ENCODE results near the gene OSBPL10.

OSBPL10 gene

GRCh38 chr3:31671976-31672375, 309.1 kb downstream of the OSBPL10 start:
- H3K4me3 ChIP-seq (ENCODE audit: insufficient read depth, low read depth, low read length, poor library complexity, severe bottlenecking) = no peak overlapping the region
- no peaks in the 10 kb centered on the region for H3K36me3 ChIP-seq (ENCODE audit: control insufficient read depth, insufficient read depth, low read length)
- no peaks in the 10 kb centered on the region for H3K9me3 ChIP-seq (ENCODE audit: control insufficient read depth, low read length)
- H3K4me1 ChIP-seq (ENCODE audit: control insufficient read depth, insufficient read depth, low read length, poor library complexity, severe bottlenecking) = no peaks in the 10 kb centered on the region
- H3K27ac ChIP-seq (ENCODE audit: insufficient read depth, low read length, poor library complexity, severe bottlenecking) = no peak overlapping the region
- no peak for DNase-seq
- no peaks in the 10 kb centered on the region for H3K27me3 ChIP-seq (replicated peaks; ENCODE audit: control insufficient read depth, insufficient read depth, low read length, poor library complexity, severe bottlenecking)

- H3K4me1 ChIP-seq (ENCODE audit: control insufficient read depth, insufficient read depth, low read length, poor library complexity, severe bottlenecking) = no peaks in the 10 kb centered on the region
- no peak overlapping the region for H3K4me3 ChIP-seq (ENCODE audit: insufficient read depth, low read depth, low read length, poor library complexity, severe bottlenecking)
- H3K27ac ChIP-seq (ENCODE audit: insufficient read depth, low read length, poor library complexity, severe bottlenecking) = no peak overlapping the region
- no peaks in the 10 kb centered on the region for H3K9me3 ChIP-seq (ENCODE audit: control insufficient read depth, low read length)
- no peaks in the 10 kb centered on the region for H3K27me3 ChIP-seq (replicated peaks; ENCODE audit: control insufficient read depth, insufficient read depth, low read length, poor library complexity, severe bottlenecking)
- no peak for DNase-seq
- no peaks in the 10 kb centered on the region for H3K36me3 ChIP-seq (ENCODE audit: control insufficient read depth, insufficient read depth, low read length)
These were observed 309.6 kb downstream of the OSBPL10 start for GRCh38 chr3:31671451-31671850.

- Histone ChIP-seq H3K36me3 (ENCODE audit: control insufficient read depth, insufficient read depth, low read length) (no peaks in the 10 kb centered on the region), H3K27ac (ENCODE audit: insufficient read depth, low read length, poor library complexity, severe bottlenecking) (no peak overlapping the region), H3K4me3 (ENCODE audit: insufficient read depth, low read depth, low read length, poor library complexity, severe bottlenecking) (no peak overlapping the region), H3K27me3 (replicated peaks; ENCODE audit: control insufficient read depth, insufficient read depth, low read length, poor library complexity, severe bottlenecking) (no peaks in the 10 kb centered on the region), H3K4me1 (ENCODE audit: control insufficient read depth, insufficient read depth, low read length, poor library complexity, severe bottlenecking) (no peaks in the 10 kb centered on the region), H3K9me3 (ENCODE audit: control insufficient read depth, low read length) (no peaks in the 10 kb centered on the region)
- DNase-seq = no peak
These were observed 310.3 kb downstream of the OSBPL10 start for GRCh38 chr3:31670722-31671121.

DNA sequence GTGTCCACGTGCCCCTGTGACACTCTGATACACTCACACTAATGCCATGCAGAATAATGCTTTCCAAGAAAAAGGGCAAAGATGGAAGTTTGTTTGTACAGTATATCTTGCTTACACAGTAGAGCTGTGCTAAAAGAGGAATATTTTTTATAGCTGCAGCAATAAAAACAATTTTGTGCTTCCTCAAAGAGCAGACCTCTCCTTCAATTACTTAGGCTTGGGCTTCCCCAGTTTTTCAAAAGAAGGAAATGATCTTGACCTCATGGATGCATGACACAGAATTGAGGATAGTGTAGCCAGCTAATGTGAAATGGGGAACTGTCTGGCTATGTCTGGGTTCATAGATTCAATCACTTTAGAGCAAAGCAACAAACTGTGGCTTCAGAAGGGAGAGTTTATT, 310.9 kb downstream of the OSBPL10 start:
- Histone ChIP-seq H3K9me3 (ENCODE audit: control insufficient read depth, low read length) (no peaks in the 10 kb centered on the region), H3K4me3 (ENCODE audit: insufficient read depth, low read depth, low read length, poor library complexity, severe bottlenecking) (no peak overlapping the region), H3K27me3 (replicated peaks; ENCODE audit: control insufficient read depth, insufficient read depth, low read length, poor library complexity, severe bottlenecking) (no peaks in the 10 kb centered on the region), H3K4me1 (ENCODE audit: control insufficient read depth, insufficient read depth, low read length, poor library complexity, severe bottlenecking) (no peaks in the 10 kb centered on the region), H3K36me3 (ENCODE audit: control insufficient read depth, insufficient read depth, low read length) (no peaks in the 10 kb centered on the region), H3K27ac (ENCODE audit: insufficient read depth, low read length, poor library complexity, severe bottlenecking) (no peak overlapping the region)
- DNase-seq = no peak

DNA sequence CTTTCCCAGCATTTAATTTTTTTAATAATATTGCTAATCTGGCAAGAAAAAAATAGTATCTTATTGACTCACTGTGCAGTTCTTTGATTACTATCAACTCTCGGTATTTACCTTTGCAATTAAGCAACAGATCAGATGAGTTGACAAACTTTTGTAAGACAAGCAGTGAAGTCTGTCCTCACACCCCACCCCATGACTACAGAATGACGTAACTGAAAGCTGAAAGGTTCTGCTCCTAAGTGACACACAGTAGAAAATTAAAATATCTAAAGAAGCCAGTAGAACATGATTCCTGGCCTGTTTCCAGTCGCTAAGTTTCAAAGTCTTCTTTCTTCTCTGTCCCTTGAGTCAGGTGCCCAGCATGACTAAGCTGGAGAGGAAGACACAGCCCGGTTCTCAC, 312.8 kb downstream of the OSBPL10 start:
- Histone ChIP-seq H3K27me3 (replicated peaks; ENCODE audit: control insufficient read depth, insufficient read depth, low read length, poor library complexity, severe bottlenecking) (no peaks in the 10 kb centered on the region), H3K4me3 (ENCODE audit: insufficient read depth, low read depth, low read length, poor library complexity, severe bottlenecking) (no peak overlapping the region), H3K27ac (ENCODE audit: insufficient read depth, low read length, poor library complexity, severe bottlenecking) (no peak overlapping the region), H3K9me3 (ENCODE audit: control insufficient read depth, low read length) (no peaks in the 10 kb centered on the region), H3K36me3 (ENCODE audit: control insufficient read depth, insufficient read depth, low read length) (no peaks in the 10 kb centered on the region), H3K4me1 (ENCODE audit: control insufficient read depth, insufficient read depth, low read length, poor library complexity, severe bottlenecking) (no peaks in the 10 kb centered on the region)
- DNase-seq = no peak

DNA sequence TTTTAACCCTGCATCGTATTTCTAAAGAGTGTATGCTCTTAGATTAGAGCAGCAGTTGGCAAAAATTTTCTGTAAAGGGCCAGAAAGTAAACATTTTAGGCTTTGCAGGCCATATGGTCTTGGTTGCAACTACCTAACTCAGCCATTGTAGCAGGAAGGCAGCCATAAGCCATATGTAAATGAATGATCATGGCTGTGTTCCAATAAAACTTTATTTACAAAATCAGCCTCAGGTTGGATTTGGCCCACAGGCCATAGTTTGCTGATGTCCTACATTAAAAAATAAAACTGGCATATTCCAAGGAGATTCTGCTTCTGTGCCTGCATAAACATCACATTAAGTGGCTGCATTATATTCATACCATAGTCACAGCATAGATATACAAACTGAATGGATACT, 313.5 kb downstream of the OSBPL10 start:
- no peaks in the 10 kb centered on the region for H3K4me1 ChIP-seq (ENCODE audit: control insufficient read depth, insufficient read depth, low read length, poor library complexity, severe bottlenecking)
- no peaks in the 10 kb centered on the region for H3K27me3 ChIP-seq (replicated peaks; ENCODE audit: control insufficient read depth, insufficient read depth, low read length, poor library complexity, severe bottlenecking)
- H3K4me3 ChIP-seq (ENCODE audit: insufficient read depth, low read depth, low read length, poor library complexity, severe bottlenecking) = no peak overlapping the region
- DNase-seq = no peak
- H3K36me3 ChIP-seq (ENCODE audit: control insufficient read depth, insufficient read depth, low read length) = no peaks in the 10 kb centered on the region
- no peak overlapping the region for H3K27ac ChIP-seq (ENCODE audit: insufficient read depth, low read length, poor library complexity, severe bottlenecking)
- no peaks in the 10 kb centered on the region for H3K9me3 ChIP-seq (ENCODE audit: control insufficient read depth, low read length)

GRCh38 chr3:31664031-31664430, 317.0 kb downstream of the OSBPL10 start:
- no peaks in the 10 kb centered on the region for H3K9me3 ChIP-seq (ENCODE audit: control insufficient read depth, low read length)
- H3K4me3 ChIP-seq (ENCODE audit: insufficient read depth, low read depth, low read length, poor library complexity, severe bottlenecking) = no peak overlapping the region
- H3K4me1 ChIP-seq (ENCODE audit: control insufficient read depth, insufficient read depth, low read length, poor library complexity, severe bottlenecking) = no peaks in the 10 kb centered on the region
- no peak overlapping the region for H3K27ac ChIP-seq (ENCODE audit: insufficient read depth, low read length, poor library complexity, severe bottlenecking)
- no peaks in the 10 kb centered on the region for H3K36me3 ChIP-seq (ENCODE audit: control insufficient read depth, insufficient read depth, low read length)
- no peak for DNase-seq
- H3K27me3 ChIP-seq (replicated peaks; ENCODE audit: control insufficient read depth, insufficient read depth, low read length, poor library complexity, severe bottlenecking) = no peaks in the 10 kb centered on the region

DNA sequence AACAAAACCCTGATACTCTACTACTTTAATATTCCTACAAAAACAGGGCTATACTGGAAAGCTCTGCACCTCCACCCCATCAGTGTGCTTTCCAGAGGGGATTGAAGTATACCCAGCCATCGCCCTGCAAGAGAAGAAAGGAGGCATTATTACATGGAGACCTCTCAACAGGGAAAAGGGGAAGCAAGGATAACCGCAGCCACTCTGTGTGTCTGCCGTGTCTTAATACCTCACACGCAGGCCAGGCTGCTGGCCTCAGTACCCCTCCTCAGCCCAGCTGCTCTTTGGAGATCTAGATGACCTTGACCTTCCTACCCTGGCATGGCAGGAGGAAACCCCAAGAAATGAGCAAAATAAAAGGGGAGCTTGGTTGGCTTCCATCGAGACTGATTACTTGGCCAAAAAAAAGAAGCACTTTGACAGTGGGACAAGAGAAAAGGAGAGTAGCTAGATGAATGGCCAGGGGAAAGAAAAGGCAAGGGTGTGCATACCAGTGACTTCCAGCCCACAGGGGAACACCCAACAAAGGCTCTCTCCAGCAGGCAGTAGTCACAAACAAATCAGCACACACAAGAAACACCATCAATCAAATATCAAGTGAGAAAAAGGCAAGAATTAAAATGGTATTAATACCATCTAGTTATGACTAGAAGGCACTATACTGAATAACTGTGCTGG, 318.9 kb downstream of the OSBPL10 start:
- no peak overlapping the region for H3K4me3 ChIP-seq (ENCODE audit: insufficient read depth, low read depth, low read length, poor library complexity, severe bottlenecking)
- no peaks in the 10 kb centered on the region for H3K27me3 ChIP-seq (replicated peaks; ENCODE audit: control insufficient read depth, insufficient read depth, low read length, poor library complexity, severe bottlenecking)
- no peaks in the 10 kb centered on the region for H3K36me3 ChIP-seq (ENCODE audit: control insufficient read depth, insufficient read depth, low read length)
- H3K9me3 ChIP-seq (ENCODE audit: control insufficient read depth, low read length) = no peaks in the 10 kb centered on the region
- no peak for DNase-seq
- H3K27ac ChIP-seq (ENCODE audit: insufficient read depth, low read length, poor library complexity, severe bottlenecking) = no peak overlapping the region
- H3K4me1 ChIP-seq (ENCODE audit: control insufficient read depth, insufficient read depth, low read length, poor library complexity, severe bottlenecking) = no peaks in the 10 kb centered on the region

DNA sequence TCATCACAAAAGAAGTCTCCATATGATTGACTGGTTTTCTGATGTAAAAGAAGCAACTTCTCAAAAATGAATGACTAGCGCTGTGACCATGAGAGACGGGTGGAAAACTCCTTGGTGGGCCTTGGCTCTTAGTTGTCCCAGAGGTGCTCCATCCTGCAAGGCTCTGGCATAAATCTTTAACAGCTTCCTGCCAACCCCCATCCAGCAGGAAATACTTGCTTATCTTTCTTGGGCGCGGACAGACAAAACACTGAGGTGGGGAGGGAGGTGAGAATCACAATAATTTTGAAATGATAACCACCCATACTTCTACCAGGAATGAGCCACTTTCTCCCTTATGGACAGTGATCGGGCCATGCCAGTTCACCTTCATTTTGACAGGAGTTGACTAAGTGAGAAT, 319.8 kb downstream of the OSBPL10 start:
- Histone ChIP-seq H3K9me3 (ENCODE audit: control insufficient read depth, low read length) (peaks cover 6% of the 10 kb centered on the region), H3K27me3 (replicated peaks; ENCODE audit: control insufficient read depth, insufficient read depth, low read length, poor library complexity, severe bottlenecking) (no peaks in the 10 kb centered on the region), H3K36me3 (ENCODE audit: control insufficient read depth, insufficient read depth, low read length) (no peaks in the 10 kb centered on the region), H3K27ac (ENCODE audit: insufficient read depth, low read length, poor library complexity, severe bottlenecking) (no peak overlapping the region), H3K4me3 (ENCODE audit: insufficient read depth, low read depth, low read length, poor library complexity, severe bottlenecking) (no peak overlapping the region), H3K4me1 (ENCODE audit: control insufficient read depth, insufficient read depth, low read length, poor library complexity, severe bottlenecking) (no peaks in the 10 kb centered on the region)
- DNase-seq = no peak

GRCh38 chr3:31659246-31659645, 321.8 kb downstream of the OSBPL10 start:
- Histone ChIP-seq H3K4me3 (ENCODE audit: insufficient read depth, low read depth, low read length, poor library complexity, severe bottlenecking) (no peak overlapping the region), H3K27ac (ENCODE audit: insufficient read depth, low read length, poor library complexity, severe bottlenecking) (no peak overlapping the region), H3K4me1 (ENCODE audit: control insufficient read depth, insufficient read depth, low read length, poor library complexity, severe bottlenecking) (no peaks in the 10 kb centered on the region), H3K27me3 (replicated peaks; ENCODE audit: control insufficient read depth, insufficient read depth, low read length, poor library complexity, severe bottlenecking) (no peaks in the 10 kb centered on the region), H3K36me3 (ENCODE audit: control insufficient read depth, insufficient read depth, low read length) (no peaks in the 10 kb centered on the region), H3K9me3 (ENCODE audit: control insufficient read depth, low read length) (peaks cover 26% of the 10 kb centered on the region)
- DNase-seq = no peak
